ENCODE measurements around the gene TRIM66.

DNA sequence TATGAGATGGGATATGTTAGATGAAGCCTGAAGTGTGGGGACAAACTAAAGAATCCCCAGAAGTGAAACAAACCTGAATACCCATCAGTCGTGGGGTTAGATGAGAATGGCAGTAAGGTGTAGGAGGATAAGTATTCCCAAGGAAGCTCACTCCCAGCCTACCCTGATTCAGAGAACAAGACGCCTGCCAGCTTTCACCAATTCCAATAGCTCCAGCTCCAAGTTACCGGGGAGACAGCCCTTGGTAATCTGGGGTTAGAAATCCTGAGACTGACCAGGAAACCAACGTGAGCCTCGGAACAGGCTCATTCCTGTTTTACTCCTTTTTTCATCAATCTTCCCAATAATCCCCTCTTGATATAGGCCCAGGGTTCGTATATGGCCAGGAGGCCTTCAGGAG, 46.6 kb upstream of the TRIM66 start:
- TF ChIP-seq, protein P1, sequence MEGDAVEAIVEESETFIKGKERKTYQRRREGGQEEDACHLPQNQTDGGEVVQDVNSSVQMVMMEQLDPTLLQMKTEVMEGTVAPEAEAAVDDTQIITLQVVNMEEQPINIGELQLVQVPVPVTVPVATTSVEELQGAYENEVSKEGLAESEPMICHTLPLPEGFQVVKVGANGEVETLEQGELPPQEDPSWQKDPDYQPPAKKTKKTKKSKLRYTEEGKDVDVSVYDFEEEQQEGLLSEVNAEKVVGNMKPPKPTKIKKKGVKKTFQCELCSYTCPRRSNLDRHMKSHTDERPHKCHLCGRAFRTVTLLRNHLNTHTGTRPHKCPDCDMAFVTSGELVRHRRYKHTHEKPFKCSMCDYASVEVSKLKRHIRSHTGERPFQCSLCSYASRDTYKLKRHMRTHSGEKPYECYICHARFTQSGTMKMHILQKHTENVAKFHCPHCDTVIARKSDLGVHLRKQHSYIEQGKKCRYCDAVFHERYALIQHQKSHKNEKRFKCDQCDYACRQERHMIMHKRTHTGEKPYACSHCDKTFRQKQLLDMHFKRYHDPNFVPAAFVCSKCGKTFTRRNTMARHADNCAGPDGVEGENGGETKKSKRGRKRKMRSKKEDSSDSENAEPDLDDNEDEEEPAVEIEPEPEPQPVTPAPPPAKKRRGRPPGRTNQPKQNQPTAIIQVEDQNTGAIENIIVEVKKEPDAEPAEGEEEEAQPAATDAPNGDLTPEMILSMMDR (conservative IDR thresholded peaks at IDR 0.05; ENCODE audit: low read length) = no peak
- TF ChIP-seq EZH2phosphoT487 (IDR thresholded peaks at IDR 0.05; ENCODE audit: borderline replicate concordance) = no peak

Measured in Loucy (cell line).